Astrocyte (in vitro differentiated cells and primary cell): Measurements from ENCODE around the gene CHST6. TPM values are rescaled to one million over a fixed set of nuclear protein-coding genes. Genes with fewer than 3 reads are reported as not detected.

Source experiments
- DNase-seq: peaks from one replicate; pipeline ENCODE4 v3.0.0-alpha.2; 2010; ENCODE audit warnings: low read depth
- FAIRE-seq: peaks from 2 replicates; lab custom pipeline; 2011; peaks lifted over from hg19 to GRCh38; lab: Jason Lieb, UNC
- H2AFZ ChIP-seq: 2 replicates; pipeline ENCODE4 v1.6.0; 2012; ENCODE audit warnings: low read depth, low read length, inconsistent platforms
- H3K27ac ChIP-seq: 2 replicates; pipeline ENCODE4 v1.5.1; 2011; ENCODE audit warnings: low read depth, low read length, inconsistent platforms
- H3K27me3 ChIP-seq: 2 replicates; pipeline ENCODE4 v1.6.0; 2011; ENCODE audit warnings: low read length, inconsistent platforms; ENCODE audit not compliant: insufficient read depth
- H3K36me3 ChIP-seq: 2 replicates; pipeline ENCODE4 v1.5.1; 2011; ENCODE audit warnings: low read length, inconsistent platforms; ENCODE audit not compliant: insufficient read depth
- H3K4me1 ChIP-seq: 2 replicates; pipeline ENCODE4 v1.5.1; 2011; ENCODE audit warnings: low read length, inconsistent platforms; ENCODE audit not compliant: insufficient read depth
- H3K4me2 ChIP-seq: 2 replicates; pipeline ENCODE4 v1.6.0; 2012; ENCODE audit warnings: low read length, inconsistent platforms
- H3K4me3 ChIP-seq: 2 replicates; pipeline ENCODE4 v1.5.1; 2011; ENCODE audit warnings: low read depth, mild to moderate bottlenecking, low read length, inconsistent platforms; ENCODE audit not compliant: insufficient read depth
- H3K79me2 ChIP-seq: 2 replicates; pipeline ENCODE4 v1.6.0; 2012; ENCODE audit warnings: mild to moderate bottlenecking, low read length, inconsistent platforms; ENCODE audit not compliant: insufficient read depth
- H3K9ac ChIP-seq: 2 replicates; pipeline ENCODE4 v1.6.0; 2012; ENCODE audit warnings: mild to moderate bottlenecking, low read length, inconsistent platforms
- H3K9me3 ChIP-seq: 2 replicates; pipeline ENCODE4 v1.5.1; 2012; ENCODE audit warnings: low read depth, mild to moderate bottlenecking, low read length, inconsistent platforms; ENCODE audit not compliant: insufficient read depth
- H4K20me1 ChIP-seq: 2 replicates; pipeline ENCODE4 v1.6.0; 2012; ENCODE audit warnings: low read length, inconsistent platforms; ENCODE audit not compliant: insufficient read depth
- H3K27ac Mint-ChIP-seq: one replicate; pipeline ENCODE4 v1.8.0; 2021; ENCODE audit warnings: mild to moderate bottlenecking, mixed read lengths; ENCODE audit not compliant: unreplicated experiment
- H3K27me3 Mint-ChIP-seq: one replicate; pipeline ENCODE4 v1.8.0; 2021; ENCODE audit warnings: low read depth, mixed read lengths; ENCODE audit not compliant: unreplicated experiment
- H3K36me3 Mint-ChIP-seq: one replicate; pipeline ENCODE4 v1.8.0; 2021; ENCODE audit warnings: low read depth, mixed read lengths; ENCODE audit not compliant: unreplicated experiment
- H3K4me1 Mint-ChIP-seq: one replicate; pipeline ENCODE4 v1.8.0; 2021; ENCODE audit warnings: low read depth, mixed read lengths; ENCODE audit not compliant: unreplicated experiment
- H3K4me3 Mint-ChIP-seq: one replicate; pipeline ENCODE4 v1.8.0; 2021; ENCODE audit warnings: mild to moderate bottlenecking, moderate library complexity, mixed read lengths; ENCODE audit not compliant: unreplicated experiment
- H3K9me3 Mint-ChIP-seq: one replicate; pipeline ENCODE4 v1.8.0; 2021; ENCODE audit warnings: mild to moderate bottlenecking, mixed read lengths; ENCODE audit not compliant: unreplicated experiment
- EZH2 ChIP-seq: IDR thresholded peaks from 2 replicates; pipeline ENCODE4 v1.6.1; 2012; ENCODE audit warnings: mild to moderate bottlenecking, low read length, inconsistent platforms; ENCODE audit not compliant: insufficient read depth
- total RNA-seq: library from RNA; stranded (reverse); gene quantifications from 2 replicates; pipeline ENCODE4 v1.2.1, GENCODE V29; 2021
- TF ChIP-seq, protein P1 (sequence below): IDR thresholded peaks from 2 replicates; pipeline ENCODE4 v1.5.1; 2011; ENCODE audit warnings: low read depth, mild to moderate bottlenecking, inconsistent platforms, low read length, moderate library complexity; ENCODE audit not compliant: insufficient read depth

CHST6 gene
- total RNA-seq, 1 donor from 2014 or later, result 2.5 TPM

DNA sequence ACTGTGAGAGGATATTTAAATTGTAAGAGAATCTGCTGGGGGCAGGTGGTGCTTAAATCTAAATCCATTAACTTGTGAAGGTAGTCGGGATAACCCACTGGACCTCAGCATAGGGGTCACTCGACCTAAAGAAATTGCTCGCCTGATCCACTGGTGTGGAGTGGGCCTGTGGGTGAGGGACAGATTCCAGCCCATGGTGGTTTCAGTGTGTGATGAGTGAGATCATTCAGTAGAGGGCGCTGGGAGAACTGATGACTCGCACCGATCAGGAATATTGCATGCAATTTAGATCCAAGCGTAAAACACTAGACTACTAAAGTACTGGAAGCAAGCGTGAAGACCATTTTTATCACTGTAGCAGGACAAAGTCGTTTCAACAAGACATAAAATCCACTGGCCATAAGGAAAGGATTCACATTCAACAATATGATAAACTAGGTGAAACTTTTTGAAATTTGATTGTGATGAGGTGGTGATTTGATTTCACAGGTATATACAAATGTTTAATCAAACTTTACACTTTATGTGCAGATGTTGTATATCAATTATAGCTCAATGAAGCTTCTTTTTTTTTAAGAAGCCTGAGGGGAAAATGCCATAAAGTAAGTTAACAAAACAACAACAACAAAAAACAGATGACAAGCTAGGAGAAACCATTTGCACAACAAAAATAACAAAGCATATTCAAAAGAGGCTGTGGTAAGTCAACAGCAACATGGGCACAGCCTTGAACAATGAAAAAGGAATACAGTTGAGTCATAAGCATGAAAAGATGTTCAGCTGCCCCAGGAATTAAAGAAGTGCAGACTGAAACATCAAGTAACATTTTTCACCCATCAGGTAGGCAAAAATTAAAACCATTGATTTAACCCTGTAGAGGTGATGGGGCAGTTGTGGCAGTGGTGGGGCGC lies 23.3 kb downstream of the CHST6 start:
- Histone ChIP-seq H3K27me3 (no peaks in the 10 kb centered on the region), H3K4me2 (no peak overlapping the region), H3K27ac (no peak overlapping the region), H4K20me1 (no peaks in the 10 kb centered on the region), H2AFZ (no peak overlapping the region), H3K9ac (no peak overlapping the region), H3K79me2 (no peaks in the 10 kb centered on the region), H3K36me3 (no peaks in the 10 kb centered on the region), H3K9me3 (no peaks in the 10 kb centered on the region), H3K4me3 (no peak overlapping the region), H3K4me1 (no peaks in the 10 kb centered on the region)
- FAIRE-seq (peak; percentile 86), DNase-seq (peak; percentile 28)
- H3K27me3 Mint-ChIP-seq, result no peaks in the 10 kb centered on the region
- no peak overlapping the region for H3K4me3 Mint-ChIP-seq
- no peak overlapping the region for H3K27ac Mint-ChIP-seq
- H3K4me1 Mint-ChIP-seq, result no peaks in the 10 kb centered on the region
- TF ChIP-seq EZH2, result no peak
- TF ChIP-seq, protein P1, sequence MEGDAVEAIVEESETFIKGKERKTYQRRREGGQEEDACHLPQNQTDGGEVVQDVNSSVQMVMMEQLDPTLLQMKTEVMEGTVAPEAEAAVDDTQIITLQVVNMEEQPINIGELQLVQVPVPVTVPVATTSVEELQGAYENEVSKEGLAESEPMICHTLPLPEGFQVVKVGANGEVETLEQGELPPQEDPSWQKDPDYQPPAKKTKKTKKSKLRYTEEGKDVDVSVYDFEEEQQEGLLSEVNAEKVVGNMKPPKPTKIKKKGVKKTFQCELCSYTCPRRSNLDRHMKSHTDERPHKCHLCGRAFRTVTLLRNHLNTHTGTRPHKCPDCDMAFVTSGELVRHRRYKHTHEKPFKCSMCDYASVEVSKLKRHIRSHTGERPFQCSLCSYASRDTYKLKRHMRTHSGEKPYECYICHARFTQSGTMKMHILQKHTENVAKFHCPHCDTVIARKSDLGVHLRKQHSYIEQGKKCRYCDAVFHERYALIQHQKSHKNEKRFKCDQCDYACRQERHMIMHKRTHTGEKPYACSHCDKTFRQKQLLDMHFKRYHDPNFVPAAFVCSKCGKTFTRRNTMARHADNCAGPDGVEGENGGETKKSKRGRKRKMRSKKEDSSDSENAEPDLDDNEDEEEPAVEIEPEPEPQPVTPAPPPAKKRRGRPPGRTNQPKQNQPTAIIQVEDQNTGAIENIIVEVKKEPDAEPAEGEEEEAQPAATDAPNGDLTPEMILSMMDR, result peak; percentile 73
- peaks cover 4% of the 10 kb centered on the region for H3K9me3 Mint-ChIP-seq
- no peaks in the 10 kb centered on the region for H3K36me3 Mint-ChIP-seq

DNA sequence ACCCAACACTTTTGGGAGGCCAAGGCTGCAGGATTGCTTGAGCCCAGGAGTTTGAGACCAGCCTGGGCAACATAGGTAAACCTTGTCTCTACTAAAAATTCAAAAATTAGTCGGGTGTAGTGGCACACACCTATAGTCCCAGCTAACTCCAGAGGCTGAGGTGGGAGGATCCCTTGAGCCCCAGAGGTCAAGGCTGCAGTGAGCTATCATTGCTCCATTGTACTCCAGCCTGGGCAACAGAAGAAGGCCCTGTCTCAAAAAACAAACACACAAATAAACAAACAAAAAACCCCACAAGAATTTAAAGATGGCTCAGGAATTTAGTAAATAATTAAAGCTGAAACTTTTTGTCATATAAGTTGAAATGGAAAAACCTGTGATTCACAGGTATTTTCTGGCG lies 28.5 kb downstream of the CHST6 start:
- Histone ChIP-seq H3K79me2 (peaks cover 25% of the 10 kb centered on the region), H3K4me2 (no peak overlapping the region), H3K4me1 (peaks cover 3% of the 10 kb centered on the region), H3K4me3 (no peak overlapping the region), H3K36me3 (no peaks in the 10 kb centered on the region), H3K27ac (no peak overlapping the region), H3K9ac (no peak overlapping the region), H4K20me1 (peaks cover 21% of the 10 kb centered on the region), H3K27me3 (no peaks in the 10 kb centered on the region), H3K9me3 (no peaks in the 10 kb centered on the region), H2AFZ (no peak overlapping the region)
- H3K9me3 Mint-ChIP-seq, result no peaks in the 10 kb centered on the region
- H3K27ac Mint-ChIP-seq, result no peak overlapping the region
- no peak for FAIRE-seq
- H3K4me3 Mint-ChIP-seq, result no peak overlapping the region
- TF ChIP-seq EZH2, result no peak
- TF ChIP-seq, protein P1, result no peak
- no peaks in the 10 kb centered on the region for H3K36me3 Mint-ChIP-seq
- DNase-seq, result no peak
- H3K4me1 Mint-ChIP-seq, result peaks cover 4% of the 10 kb centered on the region
- H3K27me3 Mint-ChIP-seq, result no peaks in the 10 kb centered on the region
